Neural cell (in vitro differentiated cells): ENCODE data around the gene TRMU.

Source experiments
- EP300 ChIP-seq: fragments of 450-650 bp; conservative IDR thresholded peaks from 2 replicates; pipeline ENCODE4 v1.6.1; 2014; ENCODE audit warnings: antibody characterized with exemption, mild to moderate bottlenecking, moderate library complexity; ENCODE audit not compliant: poor library complexity, severe bottlenecking
- EZH2 ChIP-seq: fragments of 200-600, 300-800 bp; shearing (Covaris generic), sonication (generic); IDR thresholded peaks from 2 replicates; pipeline ENCODE4 v1.6.1; 2014; ENCODE audit warnings: antibody characterized with exemption, low read length, borderline replicate concordance, mild to moderate bottlenecking; ENCODE audit not compliant: insufficient read depth, poor library complexity, severe bottlenecking
- MXI1 ChIP-seq: fragments of 450-650 bp; conservative IDR thresholded peaks from 2 replicates; pipeline ENCODE4 v1.6.1; 2014; ENCODE audit warnings: antibody characterized with exemption, mild to moderate bottlenecking; ENCODE audit not compliant: poor library complexity, severe bottlenecking
- POLR2AphosphoS5 ChIP-seq: IDR thresholded peaks from 2 replicates; pipeline ENCODE4 v1.6.1; 2012
- SMC3 ChIP-seq: fragments of 450-650 bp; conservative IDR thresholded peaks from 2 replicates; pipeline ENCODE4 v1.6.1; 2014; ENCODE audit warnings: antibody characterized with exemption, mild to moderate bottlenecking, moderate library complexity; ENCODE audit not compliant: poor library complexity
- TAF1 ChIP-seq: IDR thresholded peaks from 2 replicates; pipeline ENCODE4 v1.6.1; 2012; ENCODE audit warnings: low read depth
- TF ChIP-seq, protein P1 (sequence below): fragments of 450-650 bp; IDR thresholded peaks from 2 replicates; pipeline ENCODE4 v1.5.1; 2014; ENCODE audit warnings: antibody characterized with exemption, mild to moderate bottlenecking, moderate library complexity; ENCODE audit not compliant: poor library complexity, severe bottlenecking

DNA sequence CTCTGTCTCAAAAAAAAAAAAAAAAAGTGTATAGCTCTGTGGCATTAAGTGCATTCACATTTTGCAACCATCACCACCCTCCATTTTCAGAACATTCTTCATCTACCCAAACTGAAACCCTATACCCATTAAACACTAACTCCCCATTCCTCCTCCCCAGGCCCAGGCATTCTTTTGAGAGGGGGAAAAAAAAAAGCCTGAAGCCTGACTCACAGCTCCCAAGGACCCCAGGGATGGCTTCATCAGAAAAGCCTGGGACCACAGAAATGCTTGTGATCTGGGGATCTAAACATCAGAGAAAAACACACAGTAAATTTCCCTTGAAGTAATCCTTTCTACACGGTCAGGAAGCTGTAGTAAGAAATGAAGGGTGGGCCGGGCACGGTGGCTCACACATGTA lies 49.5 kb upstream of the TRMU start:
- TF ChIP-seq POLR2AphosphoS5 (no peak), EP300 (no peak), TAF1 (no peak), SMC3 (no peak), EZH2 (no peak), MXI1 (no peak)
- TF ChIP-seq, protein P1, sequence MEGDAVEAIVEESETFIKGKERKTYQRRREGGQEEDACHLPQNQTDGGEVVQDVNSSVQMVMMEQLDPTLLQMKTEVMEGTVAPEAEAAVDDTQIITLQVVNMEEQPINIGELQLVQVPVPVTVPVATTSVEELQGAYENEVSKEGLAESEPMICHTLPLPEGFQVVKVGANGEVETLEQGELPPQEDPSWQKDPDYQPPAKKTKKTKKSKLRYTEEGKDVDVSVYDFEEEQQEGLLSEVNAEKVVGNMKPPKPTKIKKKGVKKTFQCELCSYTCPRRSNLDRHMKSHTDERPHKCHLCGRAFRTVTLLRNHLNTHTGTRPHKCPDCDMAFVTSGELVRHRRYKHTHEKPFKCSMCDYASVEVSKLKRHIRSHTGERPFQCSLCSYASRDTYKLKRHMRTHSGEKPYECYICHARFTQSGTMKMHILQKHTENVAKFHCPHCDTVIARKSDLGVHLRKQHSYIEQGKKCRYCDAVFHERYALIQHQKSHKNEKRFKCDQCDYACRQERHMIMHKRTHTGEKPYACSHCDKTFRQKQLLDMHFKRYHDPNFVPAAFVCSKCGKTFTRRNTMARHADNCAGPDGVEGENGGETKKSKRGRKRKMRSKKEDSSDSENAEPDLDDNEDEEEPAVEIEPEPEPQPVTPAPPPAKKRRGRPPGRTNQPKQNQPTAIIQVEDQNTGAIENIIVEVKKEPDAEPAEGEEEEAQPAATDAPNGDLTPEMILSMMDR: no peak
